Activated T-cell treated with anti-CD3 and anti-CD28 coated beads for 24 hours (primary cell): ENCODE data around the gene ARFGEF3.

Experiments
- DNase-seq: peaks from one replicate; pipeline ENCODE4 v3.0.0-alpha.2; 2020; ENCODE audit warnings: low read depth

ARFGEF3 gene

DNA sequence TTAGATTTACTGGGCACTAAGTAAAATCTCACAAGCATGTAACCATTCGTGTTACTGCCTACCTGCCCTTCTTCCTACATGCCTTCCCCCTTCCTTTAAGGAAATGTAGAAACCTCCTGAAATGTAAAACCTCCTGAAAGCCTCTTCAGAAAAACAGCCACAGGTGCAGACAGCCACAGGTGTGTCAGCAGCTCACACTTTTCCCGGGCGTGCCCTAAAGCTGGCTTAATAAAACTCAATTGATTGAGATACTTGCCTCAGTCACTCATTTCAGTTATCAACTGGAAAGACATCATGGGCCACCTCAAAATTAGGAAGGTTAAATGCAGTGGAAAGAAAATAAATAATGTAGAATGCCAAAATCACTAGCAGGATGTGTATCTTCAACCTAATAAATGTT is 79.6 kb downstream of the ARFGEF3 start:
- no peak for DNase-seq

DNA sequence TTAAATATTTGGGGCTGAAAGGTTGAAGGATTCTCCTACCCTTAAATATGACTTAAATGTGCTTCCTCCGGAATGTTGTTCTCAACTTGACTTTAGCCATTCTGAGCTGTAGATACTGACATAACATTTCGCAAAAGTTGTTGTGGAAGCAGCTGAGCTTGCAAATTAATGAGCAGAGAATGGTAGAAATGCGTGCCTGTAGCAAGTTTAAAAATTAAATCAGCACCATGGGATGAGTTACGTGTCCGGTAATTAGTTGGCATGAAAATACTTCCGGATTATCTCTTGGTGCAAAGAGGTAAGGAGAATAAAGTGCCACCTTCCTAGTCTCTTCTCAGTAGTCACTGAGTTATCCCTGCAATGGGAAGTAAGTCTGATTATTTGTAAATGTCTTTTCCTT is 80.2 kb downstream of the ARFGEF3 start:
- DNase-seq = no peak

DNA sequence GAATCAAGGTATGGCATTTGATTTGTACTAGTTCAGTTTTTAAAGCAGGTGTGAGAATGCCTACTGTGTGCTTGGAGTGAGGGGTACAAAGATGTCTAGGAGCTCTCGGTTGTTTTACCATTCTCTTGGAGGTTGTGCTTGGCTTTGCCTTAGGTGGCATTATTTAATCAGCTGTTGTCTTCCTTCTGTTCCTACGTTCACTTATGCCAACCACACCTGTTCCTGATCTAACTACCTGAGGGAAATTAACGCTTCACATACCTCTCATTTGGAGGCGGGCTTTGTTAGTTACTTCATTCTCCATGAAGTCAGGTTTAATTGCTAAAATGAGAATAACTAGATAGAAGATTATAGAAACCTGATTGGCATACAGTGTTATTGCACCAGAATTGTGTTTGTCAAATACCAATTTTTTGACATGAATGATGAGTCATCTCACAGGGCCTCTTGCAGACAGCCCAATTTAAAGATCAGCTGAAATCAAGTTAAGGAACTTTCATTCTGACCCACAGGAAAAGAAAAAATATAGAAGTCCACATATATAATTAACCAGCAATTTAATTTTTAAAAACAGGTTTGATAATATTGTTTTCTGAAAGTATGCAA is 81.4 kb downstream of the ARFGEF3 start:
- no peak for DNase-seq

DNA sequence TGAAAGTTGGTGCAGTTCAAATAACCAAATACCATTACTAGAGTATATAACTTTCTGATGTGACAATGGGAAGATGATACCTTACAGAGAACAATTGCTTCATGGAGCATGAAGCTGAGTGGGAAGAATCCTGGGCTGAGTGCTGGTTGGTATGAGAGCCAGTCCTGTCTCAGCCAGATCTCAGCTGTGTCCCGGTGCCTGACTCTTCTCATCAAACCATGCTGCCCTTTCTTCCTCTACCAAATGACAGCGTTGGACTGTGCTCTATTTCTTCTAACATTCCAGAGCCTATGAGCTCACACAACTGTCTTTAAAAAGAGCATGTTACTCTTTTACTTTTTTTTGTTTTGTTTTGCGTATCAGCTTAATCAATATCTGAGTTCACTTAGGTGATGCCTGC is 84.0 kb downstream of the ARFGEF3 start:
- no peak for DNase-seq

GRCh38 chr6:138246650-138247440 is 85.1 kb downstream of the ARFGEF3 start:
- no peak for DNase-seq

- no peak for DNase-seq
These were observed 86.3 kb downstream of the ARFGEF3 start for GRCh38 chr6:138248011-138248410.

GRCh38 chr6:138248878-138249277 is 87.1 kb downstream of the ARFGEF3 start:
- DNase-seq = no peak

GRCh38 chr6:138250053-138250452 is 88.3 kb downstream of the ARFGEF3 start:
- no peak for DNase-seq

DNA sequence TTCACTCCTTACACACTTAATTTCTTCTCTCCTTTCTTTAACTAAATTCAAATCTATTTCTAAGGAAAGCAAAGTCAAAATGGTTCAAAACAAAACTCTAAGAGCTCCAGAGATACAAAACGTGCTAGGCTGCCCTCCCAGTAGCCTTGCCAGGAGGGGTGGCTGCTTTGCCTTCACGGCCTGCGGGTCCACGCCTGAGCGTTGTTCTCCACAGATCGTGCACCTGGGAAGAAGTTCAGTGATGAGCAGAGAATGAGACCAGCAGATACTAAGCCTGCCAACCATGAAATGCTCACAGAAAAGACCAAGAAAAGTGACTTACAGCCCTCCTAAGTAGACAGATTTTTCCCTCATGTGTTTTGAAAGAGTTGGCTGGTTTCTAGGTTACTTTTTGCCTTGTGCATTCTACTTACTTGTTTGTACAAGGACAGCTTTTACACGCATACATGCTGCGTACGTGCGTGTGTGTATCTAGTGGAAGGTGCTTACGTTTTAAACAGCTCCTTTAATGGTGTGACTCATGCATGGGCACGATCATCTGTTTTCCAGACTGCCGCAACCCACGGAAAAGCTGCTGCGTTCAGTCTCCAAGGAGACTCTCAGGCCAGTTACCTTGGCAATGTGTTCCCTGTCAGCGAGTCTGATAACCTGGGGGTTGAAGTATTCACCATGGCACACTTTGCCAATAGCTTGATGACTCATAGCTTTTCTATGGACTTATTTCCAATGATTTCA is 88.9 kb downstream of the ARFGEF3 start:
- DNase-seq = no peak

DNA sequence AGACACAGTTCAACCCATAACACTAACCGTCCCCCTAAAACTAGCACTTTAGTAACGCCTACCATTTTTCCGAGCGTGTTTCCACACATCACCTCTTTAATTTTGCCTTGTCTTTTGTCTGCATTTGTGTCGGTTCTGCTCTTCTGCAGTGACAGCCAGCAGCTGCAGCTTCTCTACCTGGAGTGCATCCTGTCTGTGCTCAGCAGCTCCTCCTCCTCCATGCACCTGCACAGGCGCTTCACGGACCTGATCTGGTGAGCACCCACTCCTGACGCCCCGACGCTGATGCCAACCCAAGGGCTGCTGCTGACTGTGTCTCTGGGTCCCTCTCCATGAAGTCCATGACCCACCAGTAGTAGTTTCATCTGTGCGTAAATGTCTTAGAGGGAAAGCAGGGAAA is 92.0 kb downstream of the ARFGEF3 start:
- no peak for DNase-seq

DNA sequence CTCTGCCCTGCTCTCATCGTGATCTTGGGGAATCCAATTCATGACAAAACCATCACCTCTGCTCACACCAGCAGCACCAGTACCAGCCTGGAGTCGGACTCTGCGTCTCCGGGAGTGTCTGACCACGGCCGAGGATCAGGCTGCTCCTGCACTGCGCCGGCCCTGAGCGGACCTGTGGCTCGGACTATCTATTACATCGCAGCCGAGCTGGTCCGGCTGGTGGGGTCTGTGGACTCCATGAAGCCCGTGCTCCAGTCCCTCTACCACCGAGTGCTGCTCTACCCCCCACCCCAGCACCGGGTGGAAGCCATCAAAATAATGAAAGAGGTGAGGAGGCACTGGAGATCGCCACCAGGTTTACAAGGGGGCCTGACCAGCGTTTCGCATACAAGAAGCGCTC is 93.7 kb downstream of the ARFGEF3 start:
- DNase-seq = no peak

GRCh38 chr6:138257638-138258040 is 95.9 kb downstream of the ARFGEF3 start:
- DNase-seq = no peak

GRCh38 chr6:138258197-138258596 is 96.5 kb downstream of the ARFGEF3 start:
- no peak for DNase-seq

DNA sequence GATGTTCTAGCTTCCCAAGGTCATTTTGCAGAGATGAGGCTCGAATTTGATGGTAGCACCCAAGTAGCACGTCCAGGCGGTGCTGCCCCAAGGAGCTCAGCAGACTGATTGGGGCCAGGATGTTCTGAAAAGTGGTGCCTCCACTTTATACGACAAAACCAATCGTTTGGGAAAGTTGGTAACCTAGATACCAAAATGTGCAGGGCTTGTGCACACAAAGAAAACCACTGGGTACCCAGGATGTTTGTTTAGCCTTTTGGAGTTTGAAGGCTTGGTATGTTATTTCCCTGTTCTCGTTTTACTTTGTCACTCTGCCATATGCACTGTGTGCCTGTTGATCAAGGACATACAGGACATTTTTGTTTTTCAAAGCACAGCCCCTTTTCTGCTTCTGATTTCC is 97.3 kb downstream of the ARFGEF3 start:
- no peak for DNase-seq

GRCh38 chr6:138261116-138261780 is 99.5 kb downstream of the ARFGEF3 start:
- DNase-seq = no peak

- DNase-seq = no peak
These were observed 102.2 kb downstream of the ARFGEF3 start for GRCh38 chr6:138263963-138264362.

DNA sequence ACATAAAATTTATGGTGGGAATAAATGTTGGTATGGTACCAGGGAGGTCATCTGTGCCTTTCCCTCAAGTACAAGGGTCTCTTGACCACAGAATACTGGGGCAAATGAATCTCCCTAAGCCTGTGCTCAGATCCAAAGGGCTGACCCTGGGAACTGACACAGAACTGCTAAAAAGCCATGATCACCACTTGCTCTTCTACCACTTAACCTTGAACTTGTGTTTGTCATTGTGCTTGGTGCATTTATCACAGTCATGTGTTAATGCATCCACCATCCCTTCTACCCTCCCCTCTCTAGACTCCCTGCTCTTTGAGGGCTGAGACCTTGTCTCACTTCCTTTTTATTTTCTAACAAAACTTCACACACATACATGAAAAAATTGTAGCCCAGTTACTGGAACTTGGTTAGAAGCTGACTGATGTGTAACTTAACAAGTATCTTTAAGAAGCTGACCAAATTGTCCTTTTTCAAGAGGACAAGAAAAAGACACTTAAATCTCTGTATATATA is 102.7 kb downstream of the ARFGEF3 start:
- DNase-seq = no peak

DNA sequence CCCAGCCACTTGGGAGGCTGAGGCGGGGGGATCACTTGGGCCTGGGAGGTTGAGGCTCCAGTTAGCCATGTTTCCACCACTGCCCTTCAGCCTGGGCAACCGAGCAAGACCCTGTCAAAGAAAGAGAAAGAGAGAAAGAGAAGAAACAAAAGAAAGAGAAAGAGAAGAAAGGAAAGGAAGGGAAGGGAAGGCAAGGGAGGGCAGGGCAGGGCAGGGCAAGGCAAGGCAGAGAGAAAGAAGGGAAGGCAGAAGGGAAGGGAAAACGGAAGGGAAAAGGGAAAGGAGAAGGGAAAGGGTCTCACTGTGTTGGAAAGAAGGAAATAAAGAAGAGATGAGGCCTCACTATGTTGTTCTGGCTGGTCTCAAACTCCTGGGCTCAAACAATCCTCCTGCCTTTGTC is 104.4 kb downstream of the ARFGEF3 start:
- DNase-seq = no peak

DNA sequence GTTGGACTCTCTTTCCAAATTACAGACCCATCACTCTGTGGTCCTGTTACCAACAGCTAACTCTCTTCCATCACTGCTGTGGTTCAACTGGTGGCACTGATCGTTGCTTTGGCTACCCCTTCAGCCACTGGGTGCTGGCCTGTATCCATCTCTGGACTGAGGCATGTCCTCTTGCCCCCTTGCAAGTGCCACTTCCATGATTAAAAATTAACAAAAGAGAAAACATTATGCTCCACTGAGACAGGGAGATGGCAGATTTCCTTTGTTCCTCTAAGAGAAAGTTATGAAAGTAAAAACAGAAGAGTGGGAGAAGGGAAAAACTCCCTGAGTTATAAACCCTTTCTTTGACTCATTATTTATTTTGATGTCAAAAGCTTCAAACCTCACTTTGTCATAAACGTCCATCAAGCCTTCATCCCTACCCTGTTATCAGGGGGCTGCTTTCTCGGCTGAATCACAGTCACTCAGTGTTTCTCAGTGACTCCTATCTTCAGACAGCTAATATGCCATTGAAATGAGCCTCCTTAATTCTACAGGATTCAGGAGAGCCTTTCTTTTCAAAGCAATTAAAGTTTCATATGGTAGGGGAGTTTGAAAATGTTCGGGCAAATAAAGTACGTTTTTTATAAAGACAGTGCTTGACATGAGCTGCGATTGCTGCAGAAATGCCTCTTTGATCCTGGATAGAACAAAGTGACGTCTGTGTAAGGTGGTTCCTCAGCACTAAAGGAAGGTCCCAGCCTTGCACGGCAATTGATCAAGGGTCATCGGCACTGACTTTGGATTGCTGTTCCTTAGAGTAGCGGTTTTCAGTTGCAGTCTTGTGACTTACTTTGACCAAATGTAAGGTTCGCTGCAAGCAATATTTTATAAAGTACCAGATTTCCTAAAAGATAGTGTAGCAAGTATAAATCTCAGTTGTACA is 106.5 kb downstream of the ARFGEF3 start:
- DNase-seq = no peak

GRCh38 chr6:138271451-138271850 is 109.7 kb downstream of the ARFGEF3 start:
- no peak for DNase-seq
